GM21528 (cell line): ENCODE data around the gene SELENOP.
"Not testable (repeated sequence)": the region's sequence is repeated elsewhere in the genome, so short reads cannot be mapped to it uniquely, and the experiment has no call there.

Experiments used
- ATAC-seq: cut with Tn5 transposase; IDR thresholded peaks from one replicate; pipeline ENCODE4 v1.9.1; 2021; ENCODE audit warnings: mild to moderate bottlenecking, moderate library complexity; ENCODE audit not compliant: unreplicated experiment, low FRiP score

Gene SELENOP

GRCh38 chr5:42811591-42812446, at the start of gene SELENOP:
SELENOP (minus strand) TSS chr5:42811892; CDS start chr5:42808353, 3,539 bp downstream.
- ATAC-seq, result no peak

- no peak for ATAC-seq
Observed at GRCh38 chr5:42858687-42859086, 47.0 kb upstream of the SELENOP start.

GRCh38 chr5:42858031-42858643, 46.4 kb upstream of the SELENOP start:
- ATAC-seq, result no peak

GRCh38 chr5:42855811-42856210, 44.1 kb upstream of the SELENOP start:
- ATAC-seq, result no peak

- no peak for ATAC-seq
Observed at GRCh38 chr5:42855386-42855785, 43.7 kb upstream of the SELENOP start.

- no peak for ATAC-seq
Observed at GRCh38 chr5:42854795-42855194, 43.1 kb upstream of the SELENOP start.

GRCh38 chr5:42852826-42853225, 41.1 kb upstream of the SELENOP start:
- ATAC-seq, result no peak

- ATAC-seq, result no peak
Observed at GRCh38 chr5:42851481-42851880, 39.8 kb upstream of the SELENOP start.

- ATAC-seq, result no peak
Observed at GRCh38 chr5:42848545-42848944, 36.9 kb upstream of the SELENOP start.

- not testable (repeated sequence) for ATAC-seq
Observed at GRCh38 chr5:42844408-42844807, 32.7 kb upstream of the SELENOP start.

- ATAC-seq, result no peak
Observed at GRCh38 chr5:42843675-42844292, 32.1 kb upstream of the SELENOP start.

- ATAC-seq, result no peak
Observed at GRCh38 chr5:42842921-42843641, 31.4 kb upstream of the SELENOP start.

GRCh38 chr5:42840842-42841567, 29.3 kb upstream of the SELENOP start:
- ATAC-seq, result no peak

GRCh38 chr5:42840269-42840668, 28.6 kb upstream of the SELENOP start:
- ATAC-seq, result no peak

GRCh38 chr5:42839196-42839595, 27.5 kb upstream of the SELENOP start:
- no peak for ATAC-seq

GRCh38 chr5:42837601-42838000, 25.9 kb upstream of the SELENOP start:
- ATAC-seq, result no peak

- no peak for ATAC-seq
Observed at GRCh38 chr5:42836070-42836769, 24.5 kb upstream of the SELENOP start.

GRCh38 chr5:42832060-42832459, 20.4 kb upstream of the SELENOP start:
- no peak for ATAC-seq

- ATAC-seq, result no peak
Observed at GRCh38 chr5:42830924-42831323, 19.2 kb upstream of the SELENOP start.

- no peak for ATAC-seq
Observed at GRCh38 chr5:42828671-42829070, 17.0 kb upstream of the SELENOP start.
